B cell (primary cell): Measurements from ENCODE around the gene FBN1. TPM values are rescaled to one million over a fixed set of nuclear protein-coding genes. Genes with fewer than 3 reads are reported as not detected.

Experiments
- ATAC-seq: fragments of 200-7000 bp; cut with Tn5 transposase; one replicate; pipeline ENCODE4 v1.10.0; 2021; ENCODE audit warnings: low read depth, mild to moderate bottlenecking, moderate number of reproducible peaks, moderate library complexity
- CTCF ChIA-PET: fragments of 350-600 bp; sonication (Branson Sonifier 250); formaldehyde crosslinking; loops from one replicate; lab custom pipeline; 2021; ENCODE audit warnings: antibody characterized with exemption, inconsistent platforms; lab: Charles Lee
- POLR2A ChIA-PET: fragments of 350-600 bp; sonication (Branson Sonifier 250); formaldehyde crosslinking; loops from one replicate; lab custom pipeline; 2021; ENCODE audit warnings: antibody characterized with exemption; lab: Charles Lee
- DNase-seq: peaks from one replicate; pipeline ENCODE4 v3.0.0; 2013
- H2AFZ ChIP-seq: 2 replicates; pipeline ENCODE4 v1.6.1; 2012; ENCODE audit warnings: mild to moderate bottlenecking, low read depth, low read length; ENCODE audit not compliant: insufficient read depth, poor library complexity, severe bottlenecking
- H3K27ac ChIP-seq, 2 donors: 1 replicate in 1 of 2; 2 replicates in 1 of 2; pipeline ENCODE4 v1.5.1; 2012 to 2013; ENCODE audit warnings: low read length in 2 of 2, mild to moderate bottlenecking in 2 of 2, moderate library complexity in 1 of 2
- H3K27me3 ChIP-seq, 4 experiments: fragments of 200-600 bp in 1 of 4; sonication (generic) in 1 of 4; replicated peaks in 1 of 4; 1 replicate in 2 of 4; 2 replicates in 2 of 4; pipeline versions ENCODE4 v1.6.1 to v1.7.0; 2013 to 2016; ENCODE audit warnings: low read length in 3 of 4, mild to moderate bottlenecking in 2 of 4, mixed read lengths in 1 of 4, moderate library complexity in 1 of 4; ENCODE audit not compliant: insufficient read depth in 4 of 4, control insufficient read depth in 3 of 4; ENCODE audit errors: control extremely low read depth in 1 of 4
- H3K36me3 ChIP-seq, 2 experiments: replicated peaks in 1 of 2; 1 replicate in 1 of 2; 2 replicates in 1 of 2; pipeline versions ENCODE4 v1.6.1 to v1.7.1; 2013; ENCODE audit warnings: low read length in 1 of 2; ENCODE audit not compliant: insufficient read depth in 2 of 2, control insufficient read depth in 1 of 2; ENCODE audit errors: control extremely low read depth in 1 of 2, extremely low read depth in 1 of 2
- H3K4me1 ChIP-seq, 2 donors: fragments of 200-600 bp in 1 of 2; sonication (generic) in 1 of 2; 1 replicate in 1 of 2; 2 replicates in 1 of 2; pipeline versions ENCODE4 v1.5.1 to v1.6.1; 2013 to 2017; ENCODE audit warnings: low read length in 2 of 2; ENCODE audit not compliant: control insufficient read depth in 2 of 2, insufficient read depth in 2 of 2
- H3K4me2 ChIP-seq: replicated peaks from 2 replicates; pipeline ENCODE3; 2012; ENCODE audit warnings: mild to moderate bottlenecking, low read depth, low read length; ENCODE audit not compliant: poor library complexity, severe bottlenecking
- H3K4me3 ChIP-seq, 5 experiments: fragments of 200-600 bp in 1 of 5; sonication (generic) in 1 of 5; 1 replicate in 3 of 5; 2 replicates in 2 of 5; pipeline versions ENCODE4 v1.5.1 to v1.7.0; 2011 to 2016; ENCODE audit warnings: low read length in 4 of 5, mild to moderate bottlenecking in 4 of 5, low read depth in 2 of 5, control low read depth in 1 of 5, moderate library complexity in 1 of 5; ENCODE audit not compliant: insufficient read depth in 1 of 5; ENCODE audit errors: control extremely low read depth in 1 of 5, extremely low read depth in 1 of 5
- H3K79me2 ChIP-seq: fragments of 200-600 bp; sonication (generic); one replicate; pipeline ENCODE4 v1.6.0; 2016; ENCODE audit warnings: low read length; ENCODE audit not compliant: control insufficient read depth, insufficient read depth
- H3K9ac ChIP-seq: fragments of 200-600 bp; sonication (generic); 2 replicates; pipeline ENCODE4 v1.6.1; 2017; ENCODE audit warnings: mild to moderate bottlenecking, low read length, moderate library complexity
- H3K9me3 ChIP-seq, 3 donors: one replicate each; pipeline versions ENCODE4 v1.6.1 to v1.7.1; 2013; ENCODE audit warnings: low read length in 2 of 3; ENCODE audit not compliant: control insufficient read depth in 2 of 3, insufficient read depth in 1 of 3; ENCODE audit errors: control extremely low read depth in 1 of 3
- H4K20me1 ChIP-seq: 2 replicates; pipeline ENCODE4 v1.6.0; 2012; ENCODE audit warnings: mild to moderate bottlenecking, low read length; ENCODE audit not compliant: insufficient read depth, control insufficient read depth, poor library complexity, severe bottlenecking
- H3K27ac Mint-ChIP-seq: one replicate; pipeline ENCODE4 v1.8.0; 2021; ENCODE audit warnings: mixed read lengths
- H3K27me3 Mint-ChIP-seq: one replicate; pipeline ENCODE4 v1.8.0; 2021; ENCODE audit warnings: mixed read lengths
- H3K4me1 Mint-ChIP-seq: one replicate; pipeline ENCODE4 v1.8.0; 2021; ENCODE audit warnings: mixed read lengths
- H3K4me3 Mint-ChIP-seq: one replicate; pipeline ENCODE4 v1.8.0; 2021; ENCODE audit warnings: mixed read lengths
- H3K9me3 Mint-ChIP-seq: one replicate; pipeline ENCODE4 v1.8.0; 2022; ENCODE audit warnings: mixed read lengths; ENCODE audit not compliant: insufficient read depth
- CTCF ChIP-seq: fragments of 200-600 bp; IDR thresholded peaks from one replicate; pipeline ENCODE4 v1.8.0; 2022; ENCODE audit warnings: antibody characterized with exemption, mild to moderate bottlenecking
- EZH2 ChIP-seq: IDR thresholded peaks from 2 replicates; pipeline ENCODE4 v1.6.1; 2012; ENCODE audit warnings: borderline replicate concordance, low read depth, mild to moderate bottlenecking, moderate library complexity, low read length; ENCODE audit not compliant: insufficient read depth, poor library complexity, severe bottlenecking
- WGBS: methylation state at CpG from one replicate; pipeline ENCODE4 v1.1.5; 2013; ENCODE audit warnings: missing lambda C conversion rate; ENCODE audit not compliant: insufficient coverage; 5-methylcytosine and 5-hydroxymethylcytosine counted together
- intact Hi-C: fragments of 100-400 bp; cut with micrococcal nuclease; formaldehyde crosslinking; loops from one replicate; pipeline ENCODE4 v1.10.0; 2022
- polyA plus RNA-seq: library from polyadenylated mRNA; depleted of rRNA; stranded (reverse); fragments of >200 nt; gene quantifications from 2 replicates; pipeline ENCODE4 v1.2.3, GENCODE V29; 2012
- total RNA-seq, 2 donors: library from RNA; stranded (reverse); fragments of 120-200 nt in 1 of 2; gene quantifications; 1 replicate in 1 of 2; 2 replicates in 1 of 2; pipeline versions ENCODE4 v1.2.3 to v1.2.4, GENCODE V29; 2013 to 2022

FBN1 gene
- total and polyA plus RNA-seq, 2 donors (not counting 1 experiment from before 2014, with no cell fraction given), result 0.15 to 0.25 TPM

GRCh38 chr15:48643776-48644466 lies 1.6 kb downstream of the FBN1 start:
- peak overlapping the region; percentile 46 for H3K4me3 Mint-ChIP-seq

More at GRCh38 chr15:48643776-48644466, 1.6 kb downstream of the FBN1 start:
- CTCF ChIA-PET, result no interaction called here
- Histone ChIP-seq H4K20me1 (no peaks in the 10 kb centered on the region), H3K27me3 (peaks cover 0 to 20% (median 9%) of the 10 kb centered on the region in 4 experiments), H3K36me3 (no peaks in the 10 kb centered on the region), H3K9ac (no peak overlapping the region), H3K27ac (no peak overlapping the region), H3K4me2 (peak overlapping the region; percentile 65), H2AFZ (no peak overlapping the region), H3K4me1 (peaks cover 5 to 9% of the 10 kb centered on the region in 2 donors), H3K4me3 (no peak overlapping the region), H3K79me2 (no peaks in the 10 kb centered on the region), H3K9me3 (no peaks in the 10 kb centered on the region)
- Mint-ChIP-seq H3K27me3 (peaks cover 33% of the 10 kb centered on the region), H3K4me1 (peaks cover 6% of the 10 kb centered on the region), H3K27ac (no peak overlapping the region), H3K9me3 (no peaks in the 10 kb centered on the region)
- WGBS, result 77% methylated on average over 8 of the region's 12 CpGs
- intact Hi-C loops, result no loop called here
- POLR2A ChIA-PET, result no interaction called here
- no peak for ATAC-seq
- TF ChIP-seq CTCF (no peak), EZH2 (no peak)
- DNase-seq, result no peak
